ENCODE data around the gene CNOT6. TPM values are rescaled to one million over a fixed set of nuclear protein-coding genes. Genes with fewer than 3 reads are reported as not detected.

Gene CNOT6
- total RNA-seq, 1 experiment from 2014 or later = 73.1 TPM

- Mint-ChIP-seq H3K27ac (ENCODE audit: low read depth, unreplicated experiment) (no peak overlapping the region), H3K4me3 (ENCODE audit: unreplicated experiment) (no peak overlapping the region), H3K9me3 (ENCODE audit: unreplicated experiment) (no peaks in the 10 kb centered on the region), H3K27me3 (ENCODE audit: insufficient read depth, unreplicated experiment) (peaks cover 17% of the 10 kb centered on the region), H3K4me1 (ENCODE audit: insufficient read depth, unreplicated experiment) (peaks cover 17% of the 10 kb centered on the region), H3K36me3 (ENCODE audit: insufficient read depth, unreplicated experiment) (no peaks in the 10 kb centered on the region)
- BruUV-seq (replicated peaks) = no TSS peak
- ChIA-PET POLR2A (interaction anchor here (1.2 kb wide), 1 partner anchor 23 kb away, joined by 3 read pairs; no protein-coding TSS in a partner anchor), CTCF (interaction anchor here (0.6 to 1.0 kb wide), 5 partner anchors 127 to 857 kb away, joined by 3 to 4 read pairs (median 3); no protein-coding TSS in a partner anchor)
- peak; percentile 28 for DNase-seq (ENCODE audit: unreplicated experiment)
- intact Hi-C loops (cut with micrococcal nuclease) = loop anchor here (2.0 to 5.0 kb wide), 5 partner anchors 63 to 481 kb away; no protein-coding TSS in a partner anchor
- no peak for TF ChIP-seq CTCF (IDR thresholded peaks at IDR 0.05; ENCODE audit: unreplicated experiment)
These were observed 113.8 kb downstream of the CNOT6 start for GRCh38 chr5:180607861-180608571.

GRCh38 chr5:180608572-180609310 lies 114.6 kb downstream of the CNOT6 start:
- H3K27ac Mint-ChIP-seq (ENCODE audit: low read depth, unreplicated experiment) = no peak overlapping the region
- intact Hi-C loops (cut with micrococcal nuclease) = loop anchor here (5.0 kb wide), 4 partner anchors 109 to 481 kb away; no protein-coding TSS in a partner anchor
- no peak for DNase-seq (ENCODE audit: unreplicated experiment)
- POLR2A ChIA-PET = no interaction called here
- peaks cover 17% of the 10 kb centered on the region for H3K4me1 Mint-ChIP-seq (ENCODE audit: insufficient read depth, unreplicated experiment)
- peaks cover 24% of the 10 kb centered on the region for H3K27me3 Mint-ChIP-seq (ENCODE audit: insufficient read depth, unreplicated experiment)
- no peaks in the 10 kb centered on the region for H3K36me3 Mint-ChIP-seq (ENCODE audit: insufficient read depth, unreplicated experiment)
- TF ChIP-seq CTCF (IDR thresholded peaks at IDR 0.05; ENCODE audit: unreplicated experiment) = no peak
- no peak overlapping the region for H3K4me3 Mint-ChIP-seq (ENCODE audit: unreplicated experiment)
- no TSS peak for BruUV-seq (replicated peaks)
- H3K9me3 Mint-ChIP-seq (ENCODE audit: unreplicated experiment) = no peaks in the 10 kb centered on the region
- CTCF ChIA-PET = interaction anchor here (0.6 to 0.7 kb wide), 3 partner anchors 13 to 858 kb away, joined by 3 to 4 read pairs (median 4); no protein-coding TSS in a partner anchor

- ChIA-PET CTCF (interaction anchor here (0.7 kb wide), 1 partner anchor 12 kb away, joined by 4 read pairs; no protein-coding TSS in a partner anchor), POLR2A (interaction anchor here (0.5 kb wide), 1 partner anchor 51 kb away, joined by 3 read pairs; no protein-coding TSS in a partner anchor)
- Mint-ChIP-seq H3K36me3 (ENCODE audit: insufficient read depth, unreplicated experiment) (no peaks in the 10 kb centered on the region), H3K9me3 (ENCODE audit: unreplicated experiment) (no peaks in the 10 kb centered on the region), H3K27ac (ENCODE audit: low read depth, unreplicated experiment) (no peak overlapping the region), H3K27me3 (ENCODE audit: insufficient read depth, unreplicated experiment) (peaks cover 24% of the 10 kb centered on the region), H3K4me1 (ENCODE audit: insufficient read depth, unreplicated experiment) (peaks cover 17% of the 10 kb centered on the region), H3K4me3 (ENCODE audit: unreplicated experiment) (no peak overlapping the region)
- no TSS peak for BruUV-seq (replicated peaks)
- TF ChIP-seq CTCF (IDR thresholded peaks at IDR 0.05; ENCODE audit: unreplicated experiment) = no peak
- intact Hi-C loops (cut with micrococcal nuclease) = loop anchor here (5.0 kb wide), 4 partner anchors 108 to 482 kb away; no protein-coding TSS in a partner anchor
- no peak for DNase-seq (ENCODE audit: unreplicated experiment)
These were observed 115.2 kb downstream of the CNOT6 start for GRCh38 chr5:180609386-180609785.
